HG02759 (cell line): ENCODE data around the gene MUSTN1.

ENCODE experiments used
- ATAC-seq: cut with Tn5 transposase; IDR thresholded peaks from one replicate; pipeline ENCODE4 v1.9.1; 2021; ENCODE audit warnings: mild to moderate bottlenecking, moderate library complexity; ENCODE audit not compliant: unreplicated experiment

The MUSTN1 gene

DNA sequence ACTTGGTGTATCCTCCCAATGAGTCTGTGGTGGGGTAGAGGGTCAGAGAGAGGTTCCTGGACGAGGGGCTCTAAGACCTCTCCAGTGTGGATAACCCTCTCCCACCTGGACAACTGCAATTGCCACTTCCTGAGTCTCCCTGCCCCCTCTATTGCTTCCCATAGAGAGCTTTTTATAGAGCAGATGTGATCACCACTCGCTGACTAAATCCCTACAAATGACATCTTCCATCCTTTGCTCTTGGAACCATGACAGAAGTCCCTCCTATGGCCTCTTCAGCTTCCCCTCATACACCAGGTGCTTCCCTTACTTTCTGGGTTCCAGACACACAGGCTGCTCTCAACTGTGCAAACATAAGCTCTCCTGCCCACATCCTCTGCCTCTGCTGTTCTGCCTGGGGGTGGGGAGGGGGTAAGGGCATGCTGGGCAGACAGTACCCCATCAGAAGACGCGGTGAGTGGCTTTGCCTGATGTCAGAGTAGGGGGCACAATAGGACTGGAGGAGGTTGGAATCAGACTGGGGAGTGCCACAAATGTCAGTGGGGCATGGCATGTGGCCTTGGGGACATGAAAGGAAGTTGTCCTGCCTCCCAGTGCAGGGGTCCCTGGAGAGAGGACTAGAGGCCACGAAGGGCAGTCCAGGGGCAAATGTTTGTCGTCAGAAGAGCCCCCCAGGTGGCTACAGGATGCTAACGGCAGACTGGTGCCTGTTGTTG is 25.0 kb downstream of the MUSTN1 start:
- no peak for ATAC-seq

DNA sequence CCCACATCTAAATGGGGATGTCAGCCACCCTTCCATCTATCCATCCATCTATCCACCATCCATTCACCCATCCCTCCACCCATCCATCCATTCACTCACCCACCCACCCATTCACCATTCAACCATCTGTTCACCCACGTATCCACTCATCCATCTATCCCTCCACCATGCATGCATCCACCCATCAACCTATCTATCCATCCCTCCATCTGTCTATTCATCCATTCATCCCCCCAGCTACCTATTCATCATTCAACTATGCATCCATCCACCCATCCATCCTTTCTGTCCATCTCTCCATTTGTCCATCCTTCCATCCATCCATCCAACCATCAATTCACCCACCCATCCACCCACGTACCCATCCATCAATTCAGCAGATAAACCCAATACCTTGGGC is 25.7 kb downstream of the MUSTN1 start:
- ATAC-seq, result no peak

DNA sequence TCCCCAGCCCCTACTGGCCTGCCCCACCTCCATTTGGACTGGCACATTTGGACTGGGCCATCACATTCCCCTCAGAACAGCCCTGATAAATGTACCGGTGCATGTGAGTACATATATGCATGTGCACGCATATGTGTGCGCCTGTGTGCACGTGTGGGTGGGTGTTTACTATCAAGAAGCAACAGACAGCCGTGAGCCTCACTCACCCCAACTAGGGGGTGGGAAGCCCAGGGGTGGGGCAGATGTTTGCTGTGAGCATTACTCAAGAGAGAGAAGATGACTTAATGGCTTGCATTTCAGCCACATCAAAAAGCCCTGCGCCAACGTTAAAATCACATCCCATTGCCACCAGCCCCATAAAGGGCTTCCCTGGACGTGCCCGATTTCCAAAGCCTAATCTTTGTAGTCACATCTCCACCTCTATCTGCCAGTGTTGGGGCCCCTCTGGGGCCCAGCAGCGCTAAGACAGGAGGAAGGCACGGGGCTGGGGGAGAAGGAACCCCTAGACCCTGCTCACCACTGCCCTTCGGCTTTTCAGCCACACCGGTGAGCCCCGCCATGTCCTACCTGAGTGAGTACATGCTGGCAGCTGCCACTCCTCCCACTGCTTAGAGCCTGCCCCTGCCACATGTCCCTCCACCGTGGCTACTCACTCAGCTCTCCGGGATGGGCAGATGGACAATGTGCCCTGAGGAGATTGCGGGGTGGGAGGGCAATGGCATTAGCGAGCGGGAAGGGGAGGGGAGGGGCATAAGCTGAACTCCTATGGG is 29.4 kb downstream of the MUSTN1 start:
- no peak for ATAC-seq

DNA sequence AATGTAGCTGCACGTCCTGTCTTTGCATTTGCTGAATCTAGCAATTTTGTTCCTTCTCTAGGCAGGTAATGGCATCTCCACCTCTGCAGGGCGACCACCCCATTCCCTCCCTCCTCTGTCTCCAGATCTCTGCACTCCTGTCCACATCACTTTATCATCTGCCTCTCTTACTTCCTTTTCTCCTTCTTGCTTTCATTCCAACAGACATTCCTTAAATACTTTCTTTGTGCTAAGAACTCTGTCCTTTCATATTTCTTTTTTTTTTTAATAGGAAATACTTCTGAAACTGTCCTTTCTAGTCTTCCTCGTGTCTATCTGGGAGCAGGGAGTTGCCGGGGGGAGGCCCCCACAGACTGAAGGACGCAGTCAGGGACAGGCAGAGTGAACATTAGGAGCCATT is 33.0 kb downstream of the MUSTN1 start:
- no peak for ATAC-seq

DNA sequence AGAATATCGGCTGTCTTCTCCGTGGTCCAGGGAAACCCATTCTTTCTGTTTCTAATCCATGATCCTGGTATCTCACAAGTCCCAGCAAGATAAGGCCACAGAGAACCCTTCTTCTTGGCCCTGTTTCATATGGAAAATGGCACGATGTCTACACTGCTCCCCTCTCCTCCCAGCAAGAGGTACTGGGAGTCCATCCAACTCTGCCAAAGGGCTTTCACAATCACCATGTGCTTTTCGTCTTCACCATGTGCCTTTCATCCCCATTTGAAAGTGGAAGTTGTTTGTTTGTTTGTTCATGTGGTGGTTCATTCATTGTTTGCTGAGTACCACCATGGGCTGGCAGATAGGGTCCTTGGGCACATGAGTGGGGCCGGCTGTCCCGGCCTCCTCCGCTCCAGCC is 34.7 kb downstream of the MUSTN1 start:
- no peak for ATAC-seq

DNA sequence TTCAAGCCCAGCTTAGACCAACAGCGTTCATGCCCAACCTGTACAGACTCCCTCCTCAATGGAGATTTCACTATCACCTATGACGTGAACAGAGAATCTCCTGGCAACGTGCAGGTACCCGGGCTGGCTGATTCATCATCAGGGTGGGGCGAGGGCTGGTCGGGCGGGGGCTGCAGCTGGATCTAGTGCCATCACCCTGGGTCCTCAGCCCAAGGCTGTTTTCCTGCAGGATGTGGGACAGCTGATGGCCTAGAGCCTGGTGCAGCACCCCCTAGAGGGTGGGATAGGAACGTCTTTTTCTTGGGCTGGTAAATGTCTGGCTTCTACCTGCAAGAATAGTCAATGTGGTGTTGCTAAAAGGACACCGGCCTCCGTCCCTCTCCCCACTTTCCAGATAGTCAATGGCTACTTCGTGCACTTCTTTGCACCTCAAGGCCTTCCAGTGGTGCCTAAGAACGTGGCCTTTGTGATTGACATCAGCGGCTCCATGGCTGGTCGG is 35.8 kb downstream of the MUSTN1 start:
- ATAC-seq, result no peak

DNA sequence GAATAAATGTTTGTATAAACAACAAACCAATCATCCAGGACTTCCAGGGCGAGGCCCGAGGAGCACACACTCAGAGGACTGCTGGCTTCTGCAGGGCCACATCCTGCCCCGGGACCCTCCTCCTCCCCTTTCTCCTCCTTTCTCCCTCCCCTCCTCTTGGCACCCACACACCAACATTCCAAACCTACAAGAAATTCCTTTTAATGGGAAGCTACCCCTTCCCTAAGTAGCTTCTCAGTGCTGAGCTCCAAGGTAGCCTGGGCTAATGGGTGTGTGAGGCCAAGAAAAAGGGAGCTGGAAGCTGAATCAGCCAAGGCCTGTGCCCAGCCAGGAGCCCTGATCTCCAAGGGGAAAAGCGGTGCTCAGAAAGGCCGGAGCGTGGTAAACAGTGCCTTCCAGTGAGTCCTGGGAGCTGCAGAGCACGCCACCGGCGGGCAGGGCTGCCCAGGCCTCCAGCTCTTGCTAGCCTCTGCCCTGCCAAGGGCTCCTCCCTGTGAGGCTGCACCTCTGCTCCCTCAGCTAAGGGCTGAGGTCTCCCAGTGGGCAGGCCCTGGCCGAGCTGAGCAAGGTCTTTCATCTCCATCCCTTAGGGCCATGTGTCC is 36.3 kb downstream of the MUSTN1 start:
- ATAC-seq, result no peak

DNA sequence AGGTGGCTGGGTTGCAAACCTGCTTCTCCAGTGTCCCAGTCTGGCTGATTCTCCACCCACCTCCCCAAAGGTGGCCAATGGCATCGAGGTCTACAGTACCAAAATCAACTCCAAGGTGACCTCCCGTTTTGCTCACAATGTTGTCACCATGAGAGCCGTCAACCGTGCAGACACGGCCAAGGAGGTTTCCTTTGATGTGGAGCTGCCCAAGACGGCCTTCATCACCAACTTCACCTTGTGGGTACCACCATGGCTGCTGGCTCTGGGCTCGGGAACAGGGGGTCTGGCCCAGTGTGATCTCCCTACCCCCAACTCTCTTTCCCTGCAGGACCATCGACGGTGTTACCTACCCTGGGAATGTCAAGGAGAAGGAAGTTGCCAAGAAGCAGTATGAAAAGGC is 38.4 kb downstream of the MUSTN1 start:
- ATAC-seq, result no peak

DNA sequence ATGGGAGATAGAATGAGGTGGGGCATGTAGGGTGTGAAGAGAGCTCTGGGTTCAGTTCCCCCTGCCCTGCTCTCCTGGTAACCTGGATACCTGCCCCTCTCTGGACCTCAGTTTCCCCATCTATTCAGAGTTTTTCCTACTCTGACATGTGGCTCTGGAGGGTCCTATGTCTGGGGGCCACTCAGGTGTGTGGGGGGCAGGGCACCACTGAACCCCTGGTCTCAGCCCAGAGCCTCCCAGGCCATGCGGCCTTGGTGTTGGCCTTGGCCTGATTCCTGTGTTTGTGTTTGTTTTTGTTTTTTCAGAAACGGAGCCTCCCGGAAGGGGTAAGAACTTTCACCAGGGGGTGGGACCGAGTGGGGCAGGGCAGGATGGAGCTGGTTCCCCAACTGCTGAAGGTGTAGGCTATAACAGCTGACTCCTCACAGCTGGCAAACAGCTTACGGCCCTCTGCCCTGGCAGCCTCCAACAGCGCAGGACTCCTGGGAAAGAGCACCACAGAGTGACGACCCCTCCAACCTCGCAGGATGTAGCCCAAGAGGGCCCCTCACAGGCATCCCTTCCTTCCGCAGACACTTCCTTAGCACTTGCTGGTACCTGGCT is 39.4 kb downstream of the MUSTN1 start:
- no peak for ATAC-seq

DNA sequence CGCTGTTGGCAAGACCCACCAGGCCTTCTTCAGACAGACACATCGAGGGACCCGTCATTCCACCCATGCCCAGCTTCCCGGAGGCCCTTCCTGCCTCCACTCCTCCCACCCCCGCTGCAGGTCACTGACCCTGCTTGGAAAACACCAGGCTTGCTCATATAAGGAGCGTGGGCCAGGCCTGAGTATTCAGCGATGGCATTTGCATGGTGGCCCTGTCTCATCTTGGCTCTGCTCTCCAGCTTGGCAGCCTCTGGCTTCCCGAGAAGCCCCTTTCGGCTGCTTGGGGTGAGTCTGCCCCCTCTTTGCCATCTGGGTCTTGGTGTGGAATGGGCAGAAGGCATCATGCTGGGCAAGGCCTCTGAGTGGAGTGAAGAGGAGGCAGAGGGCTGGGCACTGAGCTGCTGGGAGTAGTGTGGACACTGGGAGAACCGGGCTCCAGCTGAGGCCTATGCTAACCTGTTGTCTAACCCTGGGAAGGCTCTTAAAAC is 40.2 kb downstream of the MUSTN1 start, which contains the start of gene ITIH3:
Gene ITIH3, plus strand, starts transcription at position 185 of the 488 bp plus-strand sequence. Its CDS starts 8 bp downstream, at position 193.
- no peak for ATAC-seq

DNA sequence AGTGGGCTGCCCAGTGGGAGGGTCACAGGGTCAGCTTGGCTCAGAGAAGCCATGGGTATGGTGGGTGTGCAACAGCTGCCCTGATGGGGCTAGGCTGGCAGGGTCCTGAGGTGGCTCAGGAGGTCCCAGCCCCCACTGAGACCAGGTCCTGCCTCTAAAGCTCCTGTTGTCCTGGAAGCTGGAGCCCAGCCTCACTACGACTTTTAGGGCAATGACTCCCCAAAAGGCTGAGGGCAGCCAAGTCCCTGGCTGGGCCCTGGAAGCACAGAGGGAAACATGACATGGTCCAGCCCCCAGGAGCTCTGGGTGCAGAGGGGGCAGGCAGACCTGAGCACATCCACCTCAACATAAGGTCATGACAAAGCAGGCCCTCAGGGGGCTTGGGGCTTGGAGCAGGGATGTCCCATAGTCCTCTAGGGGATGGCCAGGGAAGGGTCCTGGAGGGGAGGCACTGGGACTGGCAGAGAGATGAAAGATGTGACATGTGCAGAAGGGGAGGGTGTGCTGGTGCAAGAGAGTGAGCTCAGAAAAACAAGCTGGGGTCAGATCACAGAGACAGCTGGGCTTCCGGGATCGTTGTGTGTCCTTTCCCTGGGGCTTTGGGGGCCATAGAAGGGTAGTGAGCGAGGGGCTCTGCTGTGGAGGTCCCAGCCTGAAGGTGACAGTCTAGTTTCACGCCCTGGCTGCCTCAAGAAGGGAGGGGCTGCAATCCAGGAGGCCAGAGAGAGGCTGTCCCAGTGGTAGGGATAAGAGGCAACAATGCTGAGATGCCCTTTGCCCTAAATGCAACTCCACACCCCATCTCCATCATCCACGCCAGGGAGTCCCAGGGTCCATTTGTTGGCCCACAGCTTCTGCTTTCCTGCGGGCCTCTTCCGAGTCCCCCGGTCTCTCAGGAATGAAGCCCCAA is 40.9 kb downstream of the MUSTN1 start:
- no peak for ATAC-seq

DNA sequence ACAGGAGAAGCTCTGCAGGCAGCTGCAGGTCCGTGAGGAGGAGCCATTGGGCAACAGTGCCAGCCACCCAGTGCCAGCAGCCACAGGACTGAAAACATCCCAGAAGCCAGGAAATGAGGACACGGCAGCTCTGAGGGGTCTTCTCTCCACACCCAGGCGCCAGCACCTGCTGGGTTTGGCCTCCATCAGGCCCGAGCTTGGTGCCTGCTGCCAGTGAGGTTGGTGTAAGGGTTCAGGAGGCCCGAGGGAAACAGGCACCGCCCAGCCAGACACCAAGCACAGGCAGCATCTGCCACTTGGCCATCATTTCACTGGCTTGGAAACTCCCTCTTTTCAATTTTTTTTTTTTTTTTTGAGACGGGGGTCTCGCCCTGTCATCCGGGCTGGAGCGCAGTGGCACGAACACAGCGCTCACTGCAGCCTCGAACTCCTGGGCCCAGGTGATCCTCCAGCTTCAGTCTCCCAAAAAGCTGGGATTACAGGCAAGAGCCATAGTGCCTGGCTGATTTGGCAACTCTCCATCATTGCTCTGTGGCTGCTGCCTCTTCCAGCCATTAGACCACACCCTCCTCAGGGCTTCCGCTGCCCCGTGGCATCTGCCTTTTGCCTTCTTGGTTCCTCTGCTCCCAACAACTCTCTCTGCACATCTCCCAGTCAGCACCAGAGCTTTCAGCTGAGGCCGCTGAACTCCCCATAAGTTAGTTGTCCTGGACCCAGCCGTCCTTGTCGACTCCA is 41.7 kb downstream of the MUSTN1 start:
- ATAC-seq, result no peak

DNA sequence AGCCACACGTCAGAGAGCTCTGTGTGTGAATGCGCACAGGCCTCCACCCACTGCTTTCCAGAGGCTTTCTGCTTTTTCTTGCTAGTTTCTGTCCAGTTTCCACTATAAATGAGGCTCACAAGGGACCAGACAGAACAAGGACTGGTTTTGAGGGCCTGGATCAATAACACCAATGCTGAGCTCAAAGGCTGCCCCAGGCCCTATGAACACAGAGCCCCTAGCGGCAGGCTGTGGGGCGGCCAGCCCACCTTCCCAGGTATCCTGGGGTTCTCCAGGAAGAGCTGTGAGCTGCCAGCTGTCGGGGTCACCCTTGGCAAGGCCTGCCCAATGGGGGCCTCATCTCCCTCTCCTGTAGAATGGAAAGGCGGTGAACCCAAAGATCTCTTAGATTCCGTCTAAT is 42.4 kb downstream of the MUSTN1 start:
- no peak for ATAC-seq

DNA sequence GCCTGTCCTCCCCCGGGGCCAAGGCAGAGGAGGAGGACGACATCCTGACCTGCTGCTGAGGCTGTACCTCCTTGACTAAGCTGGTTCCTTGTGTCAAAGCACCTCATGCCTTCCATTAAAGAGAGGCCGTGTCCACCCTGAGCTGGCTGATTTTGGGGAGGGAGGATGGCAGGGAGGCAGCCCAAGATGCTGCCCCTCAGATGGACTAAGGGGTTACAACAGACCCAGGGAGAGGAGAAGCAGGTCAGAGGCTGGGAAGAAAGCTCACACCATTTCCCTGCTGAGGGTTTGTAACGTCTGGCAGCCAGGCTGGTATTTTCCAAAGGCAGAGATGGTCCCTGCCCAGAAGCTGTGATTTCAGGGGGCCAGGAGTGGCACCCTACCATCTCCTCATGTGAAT is 42.9 kb downstream of the MUSTN1 start:
- ATAC-seq, result no peak

DNA sequence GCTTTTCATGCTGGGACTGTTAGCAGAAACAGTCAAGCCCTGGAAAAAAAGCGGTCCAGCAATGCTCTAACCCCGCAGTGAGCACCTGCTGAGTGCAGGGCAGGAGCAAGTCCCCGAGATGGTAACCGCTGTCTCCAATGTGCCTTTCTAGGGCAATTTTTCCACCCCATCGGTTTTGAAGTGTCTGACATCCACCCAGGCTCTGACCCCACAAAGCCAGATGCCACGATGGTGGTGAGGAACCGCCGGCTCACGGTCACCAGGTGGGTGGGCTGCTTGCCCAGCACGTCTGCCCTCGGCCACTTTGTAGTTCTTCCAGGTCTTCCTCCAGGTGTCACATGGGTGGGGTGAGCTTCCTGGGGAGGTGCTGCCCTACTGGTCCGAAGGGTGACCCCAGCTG is 43.5 kb downstream of the MUSTN1 start:
- no peak for ATAC-seq

DNA sequence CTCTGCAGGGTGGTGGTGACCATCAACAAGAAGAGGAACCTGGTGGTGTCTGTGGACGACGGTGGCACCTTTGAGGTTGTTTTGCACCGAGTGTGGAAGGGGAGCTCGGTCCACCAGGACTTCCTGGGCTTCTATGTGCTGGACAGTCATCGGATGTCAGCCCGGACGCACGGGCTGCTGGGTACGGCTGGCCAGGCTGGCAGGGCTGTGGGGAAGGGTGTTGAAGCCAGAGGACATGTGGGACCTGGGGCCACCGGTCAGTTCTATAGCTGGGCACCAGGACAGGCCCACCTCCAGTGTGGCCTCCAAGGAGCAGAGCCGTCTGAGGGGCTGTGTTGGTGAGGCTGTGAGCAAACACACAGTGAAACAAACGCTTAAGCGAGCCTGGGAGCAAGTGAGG is 44.1 kb downstream of the MUSTN1 start:
- no peak for ATAC-seq

DNA sequence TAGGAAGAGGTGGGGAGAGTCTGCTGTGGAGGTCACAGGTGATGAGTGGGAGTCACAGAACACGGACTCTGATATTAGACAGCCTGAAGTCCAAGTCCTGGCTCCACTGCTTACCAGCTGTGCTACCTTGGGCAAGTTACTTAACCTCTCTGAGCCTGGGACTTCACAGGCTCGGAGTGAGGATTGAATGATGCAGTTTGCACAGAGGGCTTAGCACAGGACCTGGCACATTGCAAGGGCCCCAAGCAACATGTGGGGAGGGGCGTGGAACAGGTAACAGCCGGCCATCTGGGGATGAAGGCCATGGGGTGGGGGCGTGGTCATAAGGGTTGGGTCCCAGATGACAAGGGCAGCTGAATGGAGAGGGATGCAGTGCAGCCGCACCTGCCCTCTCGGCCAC is 44.5 kb downstream of the MUSTN1 start:
- ATAC-seq, result no peak

DNA sequence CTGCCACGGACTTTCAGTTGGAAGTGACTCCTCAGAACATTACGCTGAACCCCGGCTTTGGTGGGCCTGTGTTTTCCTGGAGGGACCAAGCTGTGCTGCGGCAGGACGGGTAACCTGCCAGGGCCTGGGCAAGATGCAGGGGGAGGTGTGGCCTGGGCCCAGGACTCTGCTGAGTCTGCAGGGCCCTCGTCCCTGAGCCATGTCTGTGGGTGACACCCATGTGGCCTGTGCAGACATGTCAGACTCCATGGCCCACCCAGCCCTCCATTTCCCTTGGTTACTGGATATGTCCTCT is 45.1 kb downstream of the MUSTN1 start:
- no peak for ATAC-seq

DNA sequence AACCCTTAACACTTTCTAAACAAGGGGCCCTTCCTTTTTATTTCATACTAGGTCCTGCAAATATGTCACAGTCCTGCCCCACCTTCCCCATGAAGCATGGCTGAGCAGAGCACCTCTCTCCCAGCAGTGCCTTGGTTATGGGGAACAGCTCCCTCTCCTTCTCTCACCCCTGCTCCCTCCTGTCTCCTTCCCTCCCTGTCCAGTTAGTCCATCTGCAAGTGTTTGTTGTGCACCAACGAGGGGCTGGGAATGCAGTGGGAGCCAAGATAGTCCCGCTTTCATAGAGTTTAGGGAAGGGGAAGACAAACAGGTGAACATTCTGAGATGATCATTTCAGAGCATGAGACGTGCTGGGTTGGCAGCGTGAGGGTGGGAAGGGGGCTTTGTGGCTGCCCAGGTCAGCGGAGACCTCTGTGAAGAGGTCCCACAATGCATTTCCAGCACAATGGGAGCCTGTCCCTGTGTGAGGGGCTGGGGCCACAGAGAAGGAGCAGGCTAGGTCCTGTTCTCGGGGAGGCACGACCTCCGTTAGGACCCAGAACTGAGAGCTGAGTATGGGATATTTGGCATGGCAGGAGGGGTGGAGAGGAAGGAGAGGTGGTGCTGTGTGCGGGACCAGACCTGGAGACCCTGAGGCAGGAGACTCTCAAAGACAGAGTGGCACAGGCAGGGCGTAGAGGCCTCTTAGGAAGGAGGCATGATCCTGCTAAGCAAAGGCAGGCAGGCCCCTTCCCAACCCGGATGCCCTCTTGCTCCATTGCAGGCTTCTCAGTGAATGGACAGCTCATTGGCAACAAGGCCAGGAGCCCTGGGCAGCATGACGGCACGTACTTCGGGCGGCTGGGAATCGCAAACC is 45.7 kb downstream of the MUSTN1 start:
- ATAC-seq, result no peak
